ENCODE results near the gene YEATS4. TPM values are rescaled to one million over a fixed set of nuclear protein-coding genes. Genes with fewer than 3 reads are reported as not detected.

Gene YEATS4
- total and polyA plus RNA-seq, 2 donors (not counting 1 experiment from before 2014, with no cell fraction given), result 17.7 to 18.0 TPM

GRCh38 chr12:69342421-69342820 lies 17.1 kb upstream of the YEATS4 start:
- POLR2A ChIA-PET, result no interaction called here
- no peaks in the 10 kb centered on the region for H3K36me3 ChIP-seq (replicated peaks in 1 of 2; ENCODE audit: control extremely low read depth in 1 of 2, control insufficient read depth in 1 of 2, extremely low read depth in 1 of 2, insufficient read depth in 2 of 2, low read length in 1 of 2)
- no peak overlapping the region for H3K27ac Mint-ChIP-seq
- no peak for ATAC-seq (ENCODE audit: low read depth)
- intact Hi-C loops (cut with micrococcal nuclease), result no loop called here
- 88% methylated on average over 1 of the region's 2 CpGs for WGBS (ENCODE audit: insufficient coverage)
- no peaks in the 10 kb centered on the region for H3K9me3 ChIP-seq (ENCODE audit: control extremely low read depth in 1 of 3, control insufficient read depth in 2 of 3, insufficient read depth in 1 of 3, low read length in 2 of 3)
- no peak overlapping the region for H3K4me3 ChIP-seq (ENCODE audit: control extremely low read depth in 1 of 5, extremely low read depth in 1 of 5, insufficient read depth in 1 of 5, low read depth in 2 of 5, low read length in 4 of 5)
- H3K4me2 ChIP-seq (replicated peaks; ENCODE audit: low read depth, low read length, poor library complexity, severe bottlenecking), result no peak overlapping the region
- no peak overlapping the region for H3K27ac ChIP-seq (ENCODE audit: low read length in 2 of 2)
- TF ChIP-seq, protein P1, sequence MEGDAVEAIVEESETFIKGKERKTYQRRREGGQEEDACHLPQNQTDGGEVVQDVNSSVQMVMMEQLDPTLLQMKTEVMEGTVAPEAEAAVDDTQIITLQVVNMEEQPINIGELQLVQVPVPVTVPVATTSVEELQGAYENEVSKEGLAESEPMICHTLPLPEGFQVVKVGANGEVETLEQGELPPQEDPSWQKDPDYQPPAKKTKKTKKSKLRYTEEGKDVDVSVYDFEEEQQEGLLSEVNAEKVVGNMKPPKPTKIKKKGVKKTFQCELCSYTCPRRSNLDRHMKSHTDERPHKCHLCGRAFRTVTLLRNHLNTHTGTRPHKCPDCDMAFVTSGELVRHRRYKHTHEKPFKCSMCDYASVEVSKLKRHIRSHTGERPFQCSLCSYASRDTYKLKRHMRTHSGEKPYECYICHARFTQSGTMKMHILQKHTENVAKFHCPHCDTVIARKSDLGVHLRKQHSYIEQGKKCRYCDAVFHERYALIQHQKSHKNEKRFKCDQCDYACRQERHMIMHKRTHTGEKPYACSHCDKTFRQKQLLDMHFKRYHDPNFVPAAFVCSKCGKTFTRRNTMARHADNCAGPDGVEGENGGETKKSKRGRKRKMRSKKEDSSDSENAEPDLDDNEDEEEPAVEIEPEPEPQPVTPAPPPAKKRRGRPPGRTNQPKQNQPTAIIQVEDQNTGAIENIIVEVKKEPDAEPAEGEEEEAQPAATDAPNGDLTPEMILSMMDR (IDR thresholded peaks at IDR 0.05), result no peak
- no peak for TF ChIP-seq EZH2 (IDR thresholded peaks at IDR 0.05; ENCODE audit: borderline replicate concordance, insufficient read depth, low read depth, low read length, poor library complexity, severe bottlenecking)
- peaks cover 11% of the 10 kb centered on the region for H3K4me1 Mint-ChIP-seq
- no peak for DNase-seq
- CTCF ChIA-PET, result interaction anchor here (1.0 to 6.8 kb wide), 3 partner anchors 15 to 1251 kb away, joined by 3 to 31 read pairs (median 3); no protein-coding TSS in a partner anchor
- no peak overlapping the region for H3K4me3 Mint-ChIP-seq
- peaks cover 0 to 7% (median 0%) of the 10 kb centered on the region in 4 experiments for H3K27me3 ChIP-seq (replicated peaks in 1 of 4; ENCODE audit: control extremely low read depth in 1 of 4, control insufficient read depth in 3 of 4, insufficient read depth in 4 of 4, low read length in 3 of 4)
- no peaks in the 10 kb centered on the region for H3K27me3 Mint-ChIP-seq
- H3K4me1 ChIP-seq (ENCODE audit: control insufficient read depth in 2 of 2, insufficient read depth in 2 of 2, low read length in 2 of 2), result peaks cover 12 to 14% of the 10 kb centered on the region in 2 donors
- H2AFZ ChIP-seq (ENCODE audit: insufficient read depth, low read depth, low read length, poor library complexity, severe bottlenecking), result no peak overlapping the region
- no peaks in the 10 kb centered on the region for H3K79me2 ChIP-seq (ENCODE audit: control insufficient read depth, insufficient read depth, low read length)
- H3K9me3 Mint-ChIP-seq (ENCODE audit: insufficient read depth), result no peaks in the 10 kb centered on the region
- no peak overlapping the region for H3K9ac ChIP-seq (ENCODE audit: low read length)
- no peaks in the 10 kb centered on the region for H4K20me1 ChIP-seq (ENCODE audit: control insufficient read depth, insufficient read depth, low read length, poor library complexity, severe bottlenecking)

GRCh38 chr12:69343357-69343756 lies 16.2 kb upstream of the YEATS4 start:
- no peak overlapping the region for H3K4me3 Mint-ChIP-seq
- no peak for ATAC-seq (ENCODE audit: low read depth)
- H3K27me3 Mint-ChIP-seq, result no peaks in the 10 kb centered on the region
- ChIA-PET POLR2A (no interaction called here), CTCF (interaction anchor here (0.6 to 6.8 kb wide), 2 partner anchors 14 to 85 kb away, joined by 4 to 31 read pairs; no protein-coding TSS in a partner anchor)
- DNase-seq, result no peak
- no peaks in the 10 kb centered on the region for H3K36me3 ChIP-seq (replicated peaks in 1 of 2; ENCODE audit: control extremely low read depth in 1 of 2, control insufficient read depth in 1 of 2, extremely low read depth in 1 of 2, insufficient read depth in 2 of 2, low read length in 1 of 2)
- TF ChIP-seq, protein P1 (IDR thresholded peaks at IDR 0.05), result no peak
- no peak for TF ChIP-seq EZH2 (IDR thresholded peaks at IDR 0.05; ENCODE audit: borderline replicate concordance, insufficient read depth, low read depth, low read length, poor library complexity, severe bottlenecking)
- no peak overlapping the region for H3K9ac ChIP-seq (ENCODE audit: low read length)
- WGBS (ENCODE audit: insufficient coverage), result no CpG with 5 or more reads among the region's 3 CpGs
- H3K79me2 ChIP-seq (ENCODE audit: control insufficient read depth, insufficient read depth, low read length), result no peaks in the 10 kb centered on the region
- intact Hi-C loops (cut with micrococcal nuclease), result no loop called here
- no peak overlapping the region for H3K4me3 ChIP-seq (ENCODE audit: control extremely low read depth in 1 of 5, extremely low read depth in 1 of 5, insufficient read depth in 1 of 5, low read depth in 2 of 5, low read length in 4 of 5)
- peaks cover 8% of the 10 kb centered on the region for H3K4me1 Mint-ChIP-seq
- no peak overlapping the region for H3K27ac ChIP-seq (ENCODE audit: low read length in 2 of 2)
- no peak overlapping the region for H3K27ac Mint-ChIP-seq
- no peak overlapping the region for H3K4me2 ChIP-seq (replicated peaks; ENCODE audit: low read depth, low read length, poor library complexity, severe bottlenecking)
- H3K27me3 ChIP-seq (replicated peaks in 1 of 4; ENCODE audit: control extremely low read depth in 1 of 4, control insufficient read depth in 3 of 4, insufficient read depth in 4 of 4, low read length in 3 of 4), result peaks cover 0 to 7% (median 0%) of the 10 kb centered on the region in 4 experiments
- H4K20me1 ChIP-seq (ENCODE audit: control insufficient read depth, insufficient read depth, low read length, poor library complexity, severe bottlenecking), result no peaks in the 10 kb centered on the region
- no peaks in the 10 kb centered on the region for H3K9me3 Mint-ChIP-seq (ENCODE audit: insufficient read depth)
- H3K4me1 ChIP-seq (ENCODE audit: control insufficient read depth in 2 of 2, insufficient read depth in 2 of 2, low read length in 2 of 2), result peaks cover 8 to 13% of the 10 kb centered on the region in 2 donors
- no peak overlapping the region for H2AFZ ChIP-seq (ENCODE audit: insufficient read depth, low read depth, low read length, poor library complexity, severe bottlenecking)
- H3K9me3 ChIP-seq (ENCODE audit: control extremely low read depth in 1 of 3, control insufficient read depth in 2 of 3, insufficient read depth in 1 of 3, low read length in 2 of 3), result no peaks in the 10 kb centered on the region
